Measurements from ENCODE around the gene SEMA7A.

DNA sequence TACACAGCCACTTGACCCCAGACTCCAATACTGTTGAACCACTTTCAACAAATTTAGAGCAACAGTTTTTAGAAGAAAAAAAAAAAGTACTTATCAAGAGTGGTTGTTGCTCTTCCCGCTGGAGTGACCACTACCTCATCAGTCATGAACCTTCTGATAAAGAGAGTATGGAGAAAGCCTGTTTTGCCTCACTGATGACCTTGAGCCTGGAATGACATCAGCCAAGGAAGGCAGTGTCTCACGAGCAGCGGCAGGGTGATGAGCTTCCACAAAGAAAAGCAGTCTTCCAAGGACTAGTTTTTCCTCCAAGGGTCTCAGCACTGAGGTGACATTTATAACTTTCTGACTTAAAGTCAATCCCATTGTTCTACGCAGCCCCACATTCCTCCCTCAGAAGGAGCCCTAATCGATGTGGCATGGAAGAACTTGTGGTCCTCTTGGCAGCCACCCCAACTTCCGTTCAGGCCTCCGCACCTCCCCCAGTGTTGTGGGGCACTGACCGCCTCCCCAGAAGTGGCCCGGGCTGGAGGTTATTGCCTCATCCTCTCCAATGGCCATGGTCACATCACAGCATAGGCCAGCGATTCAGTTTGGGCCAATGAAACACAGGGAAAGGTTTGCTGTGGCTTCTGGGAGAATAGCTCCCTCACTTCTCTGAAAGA is 64.5 kb downstream of the SEMA7A start:
- TF ChIP-seq, protein P1, sequence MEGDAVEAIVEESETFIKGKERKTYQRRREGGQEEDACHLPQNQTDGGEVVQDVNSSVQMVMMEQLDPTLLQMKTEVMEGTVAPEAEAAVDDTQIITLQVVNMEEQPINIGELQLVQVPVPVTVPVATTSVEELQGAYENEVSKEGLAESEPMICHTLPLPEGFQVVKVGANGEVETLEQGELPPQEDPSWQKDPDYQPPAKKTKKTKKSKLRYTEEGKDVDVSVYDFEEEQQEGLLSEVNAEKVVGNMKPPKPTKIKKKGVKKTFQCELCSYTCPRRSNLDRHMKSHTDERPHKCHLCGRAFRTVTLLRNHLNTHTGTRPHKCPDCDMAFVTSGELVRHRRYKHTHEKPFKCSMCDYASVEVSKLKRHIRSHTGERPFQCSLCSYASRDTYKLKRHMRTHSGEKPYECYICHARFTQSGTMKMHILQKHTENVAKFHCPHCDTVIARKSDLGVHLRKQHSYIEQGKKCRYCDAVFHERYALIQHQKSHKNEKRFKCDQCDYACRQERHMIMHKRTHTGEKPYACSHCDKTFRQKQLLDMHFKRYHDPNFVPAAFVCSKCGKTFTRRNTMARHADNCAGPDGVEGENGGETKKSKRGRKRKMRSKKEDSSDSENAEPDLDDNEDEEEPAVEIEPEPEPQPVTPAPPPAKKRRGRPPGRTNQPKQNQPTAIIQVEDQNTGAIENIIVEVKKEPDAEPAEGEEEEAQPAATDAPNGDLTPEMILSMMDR (IDR thresholded peaks at IDR 0.05) = no peak
- TF ChIP-seq POLR2A (IDR thresholded peaks at IDR 0.05) = no peak
- TF ChIP-seq EP300 (IDR thresholded peaks at IDR 0.05) = no peak

All from tibial nerve (tissue), 4 donors.